GM12873 (cell line): ENCODE results near the gene EYA2.

ENCODE experiments used
- CTCF ChIP-seq: IDR thresholded peaks from 2 replicates; pipeline ENCODE4 v1.5.1; 2012; ENCODE audit warnings: low read depth, mild to moderate bottlenecking, moderate library complexity, low read length, control low read depth; ENCODE audit not compliant: insufficient read depth; ENCODE audit errors: missing control alignments

EYA2 gene

GRCh38 chr20:46948081-46948480 lies 53.4 kb downstream of the EYA2 start:
- TF ChIP-seq CTCF, result no peak

- TF ChIP-seq CTCF, result no peak
Observed at GRCh38 chr20:46951405-46951804, 56.8 kb downstream of the EYA2 start.

- no peak for TF ChIP-seq CTCF
Observed at GRCh38 chr20:46951840-46952497, 57.3 kb downstream of the EYA2 start.

GRCh38 chr20:46953596-46953995 lies 59.0 kb downstream of the EYA2 start:
- TF ChIP-seq CTCF, result no peak

- no peak for TF ChIP-seq CTCF
Observed at GRCh38 chr20:46954490-46955038, 59.9 kb downstream of the EYA2 start.

GRCh38 chr20:46955601-46956556 lies 61.2 kb downstream of the EYA2 start:
- no peak for TF ChIP-seq CTCF

GRCh38 chr20:46959081-46959692 lies 64.5 kb downstream of the EYA2 start:
- no peak for TF ChIP-seq CTCF
